ENCODE measurements around the gene SRPK2. TPM values are rescaled to one million over a fixed set of nuclear protein-coding genes. Genes with fewer than 3 reads are reported as not detected.

The SRPK2 gene
- polyA plus RNA-seq, 1 of the 3 experiments (the other 2 are of a cell fraction): 15.4 TPM

- TF ChIP-seq NFIC (IDR thresholded peaks at IDR 0.05; ENCODE audit: borderline replicate concordance) (no peak), ZBTB33 (IDR thresholded peaks at IDR 0.05; ENCODE audit: borderline replicate concordance, low read depth) (no peak), FOXJ3 (CRISPR knock-in tag; IDR thresholded peaks at IDR 0.05) (no peak)
- TF ChIP-seq, protein P1, sequence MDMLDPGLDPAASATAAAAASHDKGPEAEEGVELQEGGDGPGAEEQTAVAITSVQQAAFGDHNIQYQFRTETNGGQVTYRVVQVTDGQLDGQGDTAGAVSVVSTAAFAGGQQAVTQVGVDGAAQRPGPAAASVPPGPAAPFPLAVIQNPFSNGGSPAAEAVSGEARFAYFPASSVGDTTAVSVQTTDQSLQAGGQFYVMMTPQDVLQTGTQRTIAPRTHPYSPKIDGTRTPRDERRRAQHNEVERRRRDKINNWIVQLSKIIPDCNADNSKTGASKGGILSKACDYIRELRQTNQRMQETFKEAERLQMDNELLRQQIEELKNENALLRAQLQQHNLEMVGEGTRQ (IDR thresholded peaks at IDR 0.05; ENCODE audit: borderline replicate concordance, low read depth, low read length): no peak
Measured at GRCh38 chr7:105244594-105244993, 144.1 kb downstream of the SRPK2 start (continued).

GRCh38 chr7:105241198-105241597 lies 147.5 kb downstream of the SRPK2 start:
- H4K20me1 ChIP-seq (ENCODE audit: insufficient read depth): peaks cover 88% of the 10 kb centered on the region
- no peak overlapping the region for H3K9ac ChIP-seq
- H3K4me3 ChIP-seq (ENCODE audit: low read depth in 2 of 2, low read length in 1 of 2): no peak overlapping the region
- no peak overlapping the region for H3K27ac ChIP-seq (ENCODE audit: low read depth in 2 of 2, low read length in 1 of 2)
- no peaks in the 10 kb centered on the region for H3F3A ChIP-seq (replicated peaks; ENCODE audit: insufficient read depth)
- CTCF ChIA-PET: interaction anchor here (1.2 to 1.4 kb wide), 2 partner anchors 10 to 17 kb away, joined by 4 to 5 read pairs; no protein-coding TSS in a partner anchor
- H3K36me3 ChIP-seq (replicated peaks in 1 of 2; ENCODE audit: control insufficient read depth in 1 of 2, insufficient read depth in 2 of 2, low read length in 1 of 2): no peaks in the 10 kb centered on the region
- WGBS (ENCODE audit: low lambda C conversion rate): 97% methylated on average over 3 of the region's 3 CpGs
- peaks cover 96% of the 10 kb centered on the region for H3K79me2 ChIP-seq (ENCODE audit: insufficient read depth)
- H3K4me1 ChIP-seq (ENCODE audit: control insufficient read depth in 1 of 2, insufficient read depth in 2 of 2, low read depth in 1 of 2, low read length in 1 of 2): peaks cover 11 to 13% of the 10 kb centered on the region in 2 experiments; a peak in 3 of 4 replicates
- H3K27me3 ChIP-seq (ENCODE audit: insufficient read depth): no peaks in the 10 kb centered on the region
- POLR2A ChIA-PET: no interaction called here
- no peak overlapping the region for H2AFZ ChIP-seq (ENCODE audit: low read depth)
- DNase-seq: no peak
- H3K9me3 ChIP-seq: no peaks in the 10 kb centered on the region
- TF ChIP-seq NRF1 (IDR thresholded peaks at IDR 0.05; ENCODE audit: low read depth, low read length) (no peak), YY1 (IDR thresholded peaks at IDR 0.05; ENCODE audit: low read depth) (no peak), SMC3 (IDR thresholded peaks at IDR 0.05; ENCODE audit: low read depth, low read length) (no peak), JUND (IDR thresholded peaks at IDR 0.05) (no peak), GATA2 (CRISPR knock-in tag; IDR thresholded peaks at IDR 0.05) (no peak), MEF2A (IDR thresholded peaks at IDR 0.05; ENCODE audit: borderline replicate concordance, low read depth) (no peak), TCF12 (IDR thresholded peaks at IDR 0.05) (no peak), FOSL2 (IDR thresholded peaks at IDR 0.05; ENCODE audit: borderline replicate concordance, low read depth) (no peak), ZBTB33 (IDR thresholded peaks at IDR 0.05; ENCODE audit: borderline replicate concordance, low read depth) (no peak), SIN3A (IDR thresholded peaks at IDR 0.05; ENCODE audit: borderline replicate concordance, low read depth, low read length) (no peak), FOXJ3 (CRISPR knock-in tag; IDR thresholded peaks at IDR 0.05) (no peak), CHD2 (IDR thresholded peaks at IDR 0.05; ENCODE audit: low read length, partially characterized antibody) (no peak), RCOR1 (IDR thresholded peaks at IDR 0.05; ENCODE audit: low read length) (no peak), POLR2AphosphoS5 (IDR thresholded peaks at IDR 0.05; ENCODE audit: low read depth, low read length) (no peak), MAX (IDR thresholded peaks at IDR 0.05; ENCODE audit: low read depth) (no peak), ELF1 (IDR thresholded peaks at IDR 0.05) (no peak), CTCF (IDR thresholded peaks at IDR 0.05) (no peak), RFX5 (IDR thresholded peaks at IDR 0.05; ENCODE audit: low read length) (no peak), GABPA (IDR thresholded peaks at IDR 0.05; ENCODE audit: low read depth) (no peak)
- TF ChIP-seq, protein P1 (IDR thresholded peaks at IDR 0.05; ENCODE audit: borderline replicate concordance, low read depth, low read length): no peak
- H3K4me2 ChIP-seq: no peak overlapping the region
- no peaks in the 10 kb centered on the region for H3K9me2 ChIP-seq

Data from SK-N-SH (cell line).